Panc1 (cell line): ENCODE results near the gene PHC1. TPM values are rescaled to one million over a fixed set of nuclear protein-coding genes. Genes with fewer than 3 reads are reported as not detected.

Experiments
- ATAC-seq: fragments of 200-7000 bp; cut with Tn5 transposase; 2 replicates; pipeline ENCODE4 v1.9.1; 2020; ENCODE audit warnings: mild to moderate bottlenecking, moderate library complexity
- BruUV-seq: library from RNA; stranded (reverse); fragments of 400-500 nt; replicated peaks from 2 replicates; lab custom pipeline; 2021; lab: Mats Ljungman, UMichigan
- CTCF ChIA-PET: fragments of 300-600 bp; sonication (Branson Sonifier 250); formaldehyde crosslinking; loops from one replicate; lab custom pipeline; 2022; ENCODE audit warnings: antibody characterized with exemption; lab: Charles Lee
- POLR2A ChIA-PET: fragments of 300-600 bp; sonication (Branson Sonifier 250); formaldehyde crosslinking; loops from one replicate; lab custom pipeline; 2022; ENCODE audit warnings: antibody characterized with exemption; lab: Charles Lee
- DNase-seq: peaks from one replicate; pipeline ENCODE4 v3.0.0-alpha.2; 2010; ENCODE audit warnings: low read depth, low spot score
- H3K27ac ChIP-seq: 2 replicates; pipeline ENCODE4 v1.5.1; 2011; ENCODE audit warnings: mild to moderate bottlenecking, low read length, inconsistent platforms
- H3K27me3 ChIP-seq: fragments of 200-500 bp; sonication (Bioruptor generic); 2 replicates; pipeline ENCODE4 v1.6.0; 2014; ENCODE audit warnings: low read length, inconsistent platforms; ENCODE audit not compliant: control insufficient read depth, insufficient read depth
- H3K36me3 ChIP-seq: fragments of 200-500 bp; sonication (Bioruptor generic); 2 replicates; pipeline ENCODE4 v1.5.1; 2014; ENCODE audit warnings: inconsistent platforms, mild to moderate bottlenecking, low read length, moderate library complexity; ENCODE audit not compliant: control insufficient read depth, insufficient read depth
- H3K4me1 ChIP-seq: 2 replicates; pipeline ENCODE4 v1.5.1; 2011; ENCODE audit warnings: inconsistent platforms, mild to moderate bottlenecking, low read length, moderate library complexity; ENCODE audit not compliant: control insufficient read depth, insufficient read depth
- H3K4me3 ChIP-seq, 2 experiments: 2 replicates each; pipeline ENCODE4 v1.5.1; 2011 to 2012; ENCODE audit warnings: low read depth in 2 of 2, low read length in 2 of 2, mild to moderate bottlenecking in 2 of 2, inconsistent platforms in 1 of 2, moderate library complexity in 1 of 2
- H3K9me3 ChIP-seq: fragments of 200-500 bp; sonication (Bioruptor generic); 2 replicates; pipeline ENCODE4 v1.5.1; 2014; ENCODE audit warnings: low read depth, mild to moderate bottlenecking, inconsistent platforms, low read length, moderate library complexity; ENCODE audit not compliant: control insufficient read depth, insufficient read depth
- CTCF ChIP-seq: fragments of 450-650 bp; IDR thresholded peaks from 2 replicates; pipeline ENCODE4 v1.5.1; 2017; ENCODE audit warnings: mild to moderate bottlenecking
- POLR2AphosphoS5 ChIP-seq: IDR thresholded peaks from 2 replicates; pipeline ENCODE4 v1.6.1; 2012; ENCODE audit warnings: mild to moderate bottlenecking, low read depth, low read length, moderate library complexity
- REST ChIP-seq, 2 experiments: IDR thresholded peaks; 2 replicates each; pipeline ENCODE4 v1.6.1; 2011 to 2012; ENCODE audit warnings: low read depth in 2 of 2, control low read depth in 1 of 2, low read length in 1 of 2, mild to moderate bottlenecking in 1 of 2, moderate library complexity in 1 of 2; ENCODE audit not compliant: insufficient read depth in 1 of 2
- SIN3A ChIP-seq: IDR thresholded peaks from 2 replicates; pipeline ENCODE4 v1.6.1; 2012; ENCODE audit warnings: low read depth, mild to moderate bottlenecking, low read length, moderate library complexity, borderline replicate concordance; ENCODE audit not compliant: insufficient read depth
- TCF7L2 ChIP-seq: IDR thresholded peaks from 2 replicates; pipeline ENCODE4 v1.6.1; 2011; ENCODE audit warnings: mild to moderate bottlenecking, low read depth, low read length, inconsistent platforms
- in situ Hi-C: cut with HindIII; loops from 2 replicates; pipeline ENCODE4 v1.10.0; 2016; ENCODE audit warnings: low sequenced_read_pairs, low pct_unique_long_range_greater_than_20kb
- intact Hi-C: fragments of 100-400 bp; cut with micrococcal nuclease; formaldehyde crosslinking; loops from one replicate; pipeline ENCODE4 v1.10.0; 2022; ENCODE audit not compliant: unreplicated experiment
- total RNA-seq: library from RNA; stranded (reverse); gene quantifications from one replicate; pipeline ENCODE4 v1.2.1, GENCODE V29; 2021; ENCODE audit not compliant: unreplicated experiment

Gene PHC1
- total RNA-seq, 1 experiment from 2014 or later = 15.6 TPM

GRCh38 chr12:8947737-8948136 is 33.4 kb downstream of the PHC1 start:
- intact Hi-C loops = no loop called here
- ATAC-seq = no peak
- no peak for DNase-seq
- Histone ChIP-seq H3K27me3 (no peaks in the 10 kb centered on the region), H3K36me3 (peaks cover 19% of the 10 kb centered on the region), H3K27ac (no peak overlapping the region), H3K9me3 (no peaks in the 10 kb centered on the region), H3K4me3 (peak overlapping the region; percentile 99 to 100), H3K4me1 (peaks cover 9% of the 10 kb centered on the region)
- ChIA-PET POLR2A (no interaction called here), CTCF (interaction anchor here (0.7 kb wide), 1 partner anchor 262 kb away, joined by 7 read pairs; no protein-coding TSS in a partner anchor)
- in situ Hi-C loops = no loop called here
- no TSS peak for BruUV-seq
- TF ChIP-seq REST (IDR thresholded peaks at IDR 0.05; ENCODE audit: insufficient read depth in 1 of 2, low read depth in 2 of 2, low read length in 1 of 2) (no peak), TCF7L2 (no peak), CTCF (no peak), POLR2AphosphoS5 (no peak), SIN3A (no peak)

- in situ Hi-C loops = no loop called here
These were observed 34.5 kb downstream of the PHC1 start for GRCh38 chr12:8948701-8949341.

More at GRCh38 chr12:8948701-8949341, 34.5 kb downstream of the PHC1 start:
- Histone ChIP-seq H3K27me3 (no peaks in the 10 kb centered on the region), H3K9me3 (no peaks in the 10 kb centered on the region), H3K27ac (peak overlapping the region; percentile 96), H3K4me1 (peaks cover 9% of the 10 kb centered on the region), H3K4me3 (peak overlapping the region; percentile 99 to 100), H3K36me3 (peaks cover 14% of the 10 kb centered on the region)
- ATAC-seq (no peak), DNase-seq (no peak)
- intact Hi-C loops = no loop called here
- ChIA-PET CTCF (interaction anchor here (1.4 kb wide), 1 partner anchor 90 kb away, joined by 5 read pairs; no protein-coding TSS in a partner anchor), POLR2A (interaction anchor here (1.2 kb wide), 1 partner anchor 35 kb away, joined by 3 read pairs; no protein-coding TSS in a partner anchor)
- no peak for TF ChIP-seq CTCF
- no peak for TF ChIP-seq POLR2AphosphoS5
- TF ChIP-seq SIN3A = no peak
- TF ChIP-seq TCF7L2 = no peak
- TF ChIP-seq REST (IDR thresholded peaks at IDR 0.05; ENCODE audit: insufficient read depth in 1 of 2, low read depth in 2 of 2, low read length in 1 of 2) = no peak
- BruUV-seq = TSS peak; percentile 74
